AG09309 (cell line): ENCODE data around the gene OR52I2.

Experiments
- DNase-seq: peaks from one replicate; pipeline ENCODE4 v3.0.0-alpha.2; 2010; ENCODE audit warnings: low read depth
- H3K4me3 ChIP-seq: 2 replicates; pipeline ENCODE4 v1.5.1; 2011; ENCODE audit warnings: mild to moderate bottlenecking, low read depth, low read length, moderate library complexity; ENCODE audit not compliant: control insufficient read depth
- CTCF ChIP-seq: IDR thresholded peaks from 2 replicates; pipeline ENCODE4 v1.5.1; 2011; ENCODE audit warnings: mild to moderate bottlenecking, low read depth, low read length, inconsistent platforms; ENCODE audit not compliant: insufficient read depth, control insufficient read depth; ENCODE audit errors: missing control alignments

OR52I2 gene

GRCh38 chr11:4581443-4581842 is at the start of gene OR52I2:
Gene OR52I2, plus strand, starts transcription at chr11:4581743.
- TF ChIP-seq CTCF = no peak
- no peak within 1 kb of the TSS for H3K4me3 ChIP-seq

GRCh38 chr11:4539603-4540219 is 41.8 kb upstream of the OR52I2 start:
- peak; percentile 8 for DNase-seq
- H3K4me3 ChIP-seq = no peak overlapping the region
- peak; percentile 87 for TF ChIP-seq CTCF

More at GRCh38 chr11:4581443-4581842, at the start of gene OR52I2:
- no peak for DNase-seq

DNA sequence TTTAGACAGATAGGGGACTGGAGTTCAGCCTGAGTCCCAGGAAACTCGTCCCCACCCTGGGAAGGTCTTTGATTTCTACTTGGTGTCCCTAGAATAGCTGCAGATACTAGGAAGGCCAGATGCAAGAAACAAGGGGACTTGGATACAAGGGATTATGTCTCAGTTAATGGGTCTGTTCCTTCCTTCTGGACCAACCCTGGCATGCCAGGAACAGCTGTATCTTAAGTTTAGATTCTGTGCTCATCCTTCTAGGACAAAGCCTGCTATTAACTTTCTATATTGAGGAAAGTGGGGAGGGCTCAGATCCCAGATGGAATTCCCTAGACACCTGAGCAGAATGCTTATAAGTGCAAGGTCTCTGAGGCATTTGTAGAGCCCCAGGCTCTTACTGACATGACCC is 40.5 kb upstream of the OR52I2 start:
- DNase-seq = no peak
- TF ChIP-seq CTCF = no peak
- no peak overlapping the region for H3K4me3 ChIP-seq

DNA sequence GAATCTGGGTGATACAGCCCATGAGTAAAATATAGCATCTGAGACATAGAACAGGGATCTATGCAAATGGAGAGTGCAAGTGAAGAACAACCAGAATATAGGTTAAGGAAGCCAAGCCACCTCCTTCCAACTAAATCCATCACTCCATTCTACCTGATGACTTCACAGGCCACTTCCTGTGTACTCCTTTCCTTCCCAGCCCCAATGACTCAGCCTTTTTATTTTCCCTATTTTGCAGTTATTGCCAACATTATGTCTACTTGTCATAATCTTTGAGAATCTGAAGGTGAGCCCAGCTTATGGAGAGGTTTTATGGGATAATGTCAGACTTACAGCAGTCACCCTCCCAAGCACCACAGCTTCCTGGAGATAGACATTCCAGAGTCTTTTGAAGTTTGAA is 38.0 kb upstream of the OR52I2 start:
- no peak for DNase-seq
- no peak for TF ChIP-seq CTCF
- no peak overlapping the region for H3K4me3 ChIP-seq

GRCh38 chr11:4544891-4545290 is 36.7 kb upstream of the OR52I2 start, which contains the start of gene OR52M1:
Gene OR52M1, plus strand, starts transcription at chr11:4545191. Its CDS starts 0 bp downstream, at chr11:4545191.
- H3K4me3 ChIP-seq = no peak within 1 kb of the TSS
- no peak for DNase-seq
- no peak for TF ChIP-seq CTCF

DNA sequence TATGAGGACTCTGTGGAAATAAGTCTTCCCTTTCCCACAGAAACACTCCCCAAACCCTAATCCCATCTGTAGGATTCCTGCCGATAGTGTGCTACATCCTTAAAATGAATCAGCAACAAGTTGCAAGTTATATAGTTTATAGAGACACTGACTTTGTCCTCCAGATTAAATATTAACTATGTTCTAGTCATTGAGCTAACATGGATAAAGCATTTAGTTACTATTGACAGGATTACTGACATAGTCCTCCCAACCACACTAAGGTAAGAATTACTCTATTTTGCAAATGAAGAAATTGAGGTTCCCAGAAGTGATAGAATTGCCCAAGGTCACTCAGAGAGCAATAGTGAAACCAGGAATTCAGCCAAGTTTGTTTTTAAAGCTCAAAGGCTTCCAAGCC is 34.7 kb upstream of the OR52I2 start:
- TF ChIP-seq CTCF = no peak
- no peak for DNase-seq
- H3K4me3 ChIP-seq = no peak overlapping the region
